GM13976 (cell line): ENCODE data around the gene BRSK1.

ENCODE experiments used
- DNase-seq: peaks from one replicate; pipeline ENCODE4 v3.0.0; 2012; ENCODE audit warnings: low spot score
- in situ Hi-C: fragments of 300-500 bp; cut with MboI; formaldehyde crosslinking; loops from one replicate; pipeline ENCODE4 v1.12.0; 2022; ENCODE audit warnings: low sequenced_read_pairs, mixed read lengths, inconsistent platforms; ENCODE audit not compliant: unreplicated experiment
- TF ChIP-seq, protein P1 (sequence below): IDR thresholded peaks from 2 replicates; pipeline ENCODE4 v1.5.1; 2012; ENCODE audit warnings: borderline replicate concordance, mild to moderate bottlenecking; ENCODE audit not compliant: insufficient read depth; ENCODE audit errors: extremely low read depth, missing control alignments, control extremely low read depth

Gene BRSK1

DNA sequence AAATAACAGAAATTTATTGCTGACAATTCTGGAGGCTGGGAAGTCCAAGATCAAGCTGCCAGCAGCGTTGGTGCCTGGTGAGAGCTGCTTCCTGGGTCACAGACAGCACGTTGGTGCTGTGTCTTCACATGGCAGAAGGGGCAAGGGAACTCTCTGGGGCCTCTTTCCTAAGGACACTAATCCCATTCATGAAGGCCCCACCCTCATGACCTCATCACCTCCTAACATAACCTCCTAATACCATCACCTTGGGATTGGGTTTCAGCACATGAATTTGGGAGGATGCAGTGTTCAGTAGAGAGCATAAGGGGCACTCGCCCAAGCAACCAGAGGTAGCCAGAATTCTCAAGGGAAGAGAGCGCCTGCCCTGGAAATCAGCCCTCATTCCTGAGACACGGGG, 25.7 kb downstream of the BRSK1 start:
- DNase-seq = no peak
- in situ Hi-C loops = no loop called here
- TF ChIP-seq, protein P1, sequence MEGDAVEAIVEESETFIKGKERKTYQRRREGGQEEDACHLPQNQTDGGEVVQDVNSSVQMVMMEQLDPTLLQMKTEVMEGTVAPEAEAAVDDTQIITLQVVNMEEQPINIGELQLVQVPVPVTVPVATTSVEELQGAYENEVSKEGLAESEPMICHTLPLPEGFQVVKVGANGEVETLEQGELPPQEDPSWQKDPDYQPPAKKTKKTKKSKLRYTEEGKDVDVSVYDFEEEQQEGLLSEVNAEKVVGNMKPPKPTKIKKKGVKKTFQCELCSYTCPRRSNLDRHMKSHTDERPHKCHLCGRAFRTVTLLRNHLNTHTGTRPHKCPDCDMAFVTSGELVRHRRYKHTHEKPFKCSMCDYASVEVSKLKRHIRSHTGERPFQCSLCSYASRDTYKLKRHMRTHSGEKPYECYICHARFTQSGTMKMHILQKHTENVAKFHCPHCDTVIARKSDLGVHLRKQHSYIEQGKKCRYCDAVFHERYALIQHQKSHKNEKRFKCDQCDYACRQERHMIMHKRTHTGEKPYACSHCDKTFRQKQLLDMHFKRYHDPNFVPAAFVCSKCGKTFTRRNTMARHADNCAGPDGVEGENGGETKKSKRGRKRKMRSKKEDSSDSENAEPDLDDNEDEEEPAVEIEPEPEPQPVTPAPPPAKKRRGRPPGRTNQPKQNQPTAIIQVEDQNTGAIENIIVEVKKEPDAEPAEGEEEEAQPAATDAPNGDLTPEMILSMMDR = no peak

- in situ Hi-C loops = no loop called here
- no peak for DNase-seq
- TF ChIP-seq, protein P1 = no peak
These were observed 26.7 kb downstream of the BRSK1 start for GRCh38 chr19:55310498-55310897.

DNA sequence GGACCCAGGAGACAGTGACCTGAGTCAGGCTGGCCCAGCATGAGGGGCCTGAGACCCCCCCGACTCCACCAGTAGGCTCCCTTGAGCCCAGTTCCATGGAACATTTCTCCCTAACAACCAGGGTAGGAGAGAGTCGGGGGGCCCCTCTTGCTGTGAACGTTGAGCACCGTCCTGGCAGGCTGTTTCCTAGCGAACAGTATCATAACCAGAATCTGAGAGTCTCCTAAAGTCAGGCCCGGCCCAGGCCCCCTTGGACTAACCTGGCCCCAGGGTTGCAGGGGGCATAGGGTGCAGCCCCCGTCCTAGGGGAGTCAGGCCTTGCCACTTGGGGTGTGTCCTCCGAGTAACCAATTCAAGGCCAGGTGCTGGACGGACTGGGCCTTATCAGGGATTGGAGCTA, 27.6 kb downstream of the BRSK1 start:
- in situ Hi-C loops = no loop called here
- TF ChIP-seq, protein P1 = no peak
- DNase-seq = no peak

- TF ChIP-seq, protein P1 = no peak
- in situ Hi-C loops = no loop called here
- DNase-seq = no peak
These were observed 28.0 kb downstream of the BRSK1 start for GRCh38 chr19:55311797-55312196.

- DNase-seq = no peak
- TF ChIP-seq, protein P1 = no peak
- in situ Hi-C loops = no loop called here
These were observed 29.1 kb downstream of the BRSK1 start for GRCh38 chr19:55312621-55313512.

- no peak for DNase-seq
- in situ Hi-C loops = no loop called here
- TF ChIP-seq, protein P1 = no peak
These were observed 30.6 kb downstream of the BRSK1 start for GRCh38 chr19:55314396-55314795.
